Measurements from ENCODE around the gene SLC5A3.
A peak's percentile ranks its signal among the peaks of the same experiment; 100 is the strongest.

SLC5A3 gene

DNA sequence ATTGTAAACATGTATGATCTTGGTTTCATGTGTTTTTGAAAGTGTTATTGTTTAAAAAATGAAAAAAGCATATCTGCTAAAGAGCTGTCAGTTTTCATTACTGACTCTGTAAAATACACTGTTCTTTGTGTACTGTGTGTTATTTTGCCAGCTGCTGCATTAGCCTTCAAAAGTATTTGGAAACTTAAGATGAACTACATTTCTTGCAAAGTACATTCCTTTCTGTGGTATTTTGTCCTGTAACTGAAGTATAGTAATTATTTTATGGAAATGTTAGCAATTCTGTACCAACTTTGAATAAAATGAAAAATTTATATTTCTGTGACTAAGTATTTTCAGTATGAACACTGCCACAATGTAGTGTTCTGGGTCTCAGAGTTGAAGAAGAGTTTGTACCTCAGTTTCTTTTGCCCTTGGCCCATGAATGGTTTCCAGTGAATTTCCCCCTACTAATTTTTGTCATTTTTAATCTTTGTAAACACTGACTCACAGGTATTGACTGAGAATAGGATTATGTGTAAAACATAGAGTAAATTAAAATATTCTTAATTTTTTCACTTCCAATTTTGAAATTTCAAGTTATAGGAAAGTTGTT lies 32.7 kb downstream of the SLC5A3 start:
- no peak for DNase-seq (ENCODE audit: low read depth)
- no peak overlapping the region for H3K4me3 ChIP-seq (ENCODE audit: low read depth, low read length)
- TF ChIP-seq MYC (IDR thresholded peaks at IDR 0.05; ENCODE audit: low read depth, low read length), result no peak
- TF ChIP-seq POLR2A (IDR thresholded peaks at IDR 0.05; ENCODE audit: extremely low read depth, insufficient read length), result no peak
- TF ChIP-seq, protein P1, sequence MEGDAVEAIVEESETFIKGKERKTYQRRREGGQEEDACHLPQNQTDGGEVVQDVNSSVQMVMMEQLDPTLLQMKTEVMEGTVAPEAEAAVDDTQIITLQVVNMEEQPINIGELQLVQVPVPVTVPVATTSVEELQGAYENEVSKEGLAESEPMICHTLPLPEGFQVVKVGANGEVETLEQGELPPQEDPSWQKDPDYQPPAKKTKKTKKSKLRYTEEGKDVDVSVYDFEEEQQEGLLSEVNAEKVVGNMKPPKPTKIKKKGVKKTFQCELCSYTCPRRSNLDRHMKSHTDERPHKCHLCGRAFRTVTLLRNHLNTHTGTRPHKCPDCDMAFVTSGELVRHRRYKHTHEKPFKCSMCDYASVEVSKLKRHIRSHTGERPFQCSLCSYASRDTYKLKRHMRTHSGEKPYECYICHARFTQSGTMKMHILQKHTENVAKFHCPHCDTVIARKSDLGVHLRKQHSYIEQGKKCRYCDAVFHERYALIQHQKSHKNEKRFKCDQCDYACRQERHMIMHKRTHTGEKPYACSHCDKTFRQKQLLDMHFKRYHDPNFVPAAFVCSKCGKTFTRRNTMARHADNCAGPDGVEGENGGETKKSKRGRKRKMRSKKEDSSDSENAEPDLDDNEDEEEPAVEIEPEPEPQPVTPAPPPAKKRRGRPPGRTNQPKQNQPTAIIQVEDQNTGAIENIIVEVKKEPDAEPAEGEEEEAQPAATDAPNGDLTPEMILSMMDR (IDR thresholded peaks at IDR 0.05; ENCODE audit: low read depth, low read length), result no peak
- no peak for TF ChIP-seq MAX (IDR thresholded peaks at IDR 0.05; ENCODE audit: low read depth, low read length)

DNA sequence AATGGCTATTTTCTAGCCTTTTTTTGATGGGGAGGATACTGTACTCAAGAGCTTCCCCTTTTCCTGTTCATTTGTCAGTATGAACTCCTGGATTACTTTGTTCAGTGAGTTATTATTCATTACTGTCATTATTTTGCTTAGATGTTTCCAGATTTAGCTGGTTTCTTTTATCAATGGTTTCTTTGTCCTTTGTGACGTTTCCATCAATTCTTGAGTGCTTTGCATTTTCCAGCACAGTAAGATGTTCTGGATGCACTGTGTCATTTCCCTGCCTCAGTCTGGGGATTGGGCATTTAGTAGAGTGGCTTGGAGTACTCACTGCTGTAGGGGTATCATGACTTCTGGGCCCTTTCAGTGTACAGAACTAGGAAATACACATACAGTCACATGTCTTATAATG lies 34.2 kb downstream of the SLC5A3 start:
- H3K4me3 ChIP-seq (ENCODE audit: low read depth, low read length), result no peak overlapping the region
- TF ChIP-seq MYC (IDR thresholded peaks at IDR 0.05; ENCODE audit: low read depth, low read length) (no peak), MAX (IDR thresholded peaks at IDR 0.05; ENCODE audit: low read depth, low read length) (no peak), POLR2A (IDR thresholded peaks at IDR 0.05; ENCODE audit: extremely low read depth, insufficient read length) (no peak)
- TF ChIP-seq, protein P1 (IDR thresholded peaks at IDR 0.05; ENCODE audit: low read depth, low read length), result no peak
- DNase-seq (ENCODE audit: low read depth), result no peak

DNA sequence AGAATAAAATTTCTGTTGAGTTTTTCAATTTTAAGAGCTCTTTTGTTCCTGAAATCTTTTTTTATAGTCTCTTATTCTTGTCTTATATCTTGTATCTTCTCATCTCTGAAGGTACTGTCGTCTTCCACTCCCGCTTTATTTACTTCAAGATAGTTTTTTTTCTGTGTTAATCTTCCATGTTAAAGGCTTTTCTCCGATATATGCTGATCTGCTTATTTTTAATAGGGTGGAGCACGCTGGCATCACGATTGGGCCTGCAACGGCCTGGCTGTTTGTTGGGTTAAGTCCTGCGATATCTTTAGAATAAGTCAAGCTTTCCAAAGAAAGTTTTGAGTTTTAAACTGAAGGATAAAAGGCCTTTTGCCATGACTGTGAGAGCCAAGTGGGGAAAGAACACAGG lies 35.7 kb downstream of the SLC5A3 start:
- no peak overlapping the region for H3K4me3 ChIP-seq (ENCODE audit: low read depth, low read length)
- TF ChIP-seq MAX (IDR thresholded peaks at IDR 0.05; ENCODE audit: low read depth, low read length) (no peak), MYC (IDR thresholded peaks at IDR 0.05; ENCODE audit: low read depth, low read length) (no peak), POLR2A (IDR thresholded peaks at IDR 0.05; ENCODE audit: extremely low read depth, insufficient read length) (no peak)
- TF ChIP-seq, protein P1 (IDR thresholded peaks at IDR 0.05; ENCODE audit: low read depth, low read length), result no peak
- DNase-seq (ENCODE audit: low read depth), result no peak

DNA sequence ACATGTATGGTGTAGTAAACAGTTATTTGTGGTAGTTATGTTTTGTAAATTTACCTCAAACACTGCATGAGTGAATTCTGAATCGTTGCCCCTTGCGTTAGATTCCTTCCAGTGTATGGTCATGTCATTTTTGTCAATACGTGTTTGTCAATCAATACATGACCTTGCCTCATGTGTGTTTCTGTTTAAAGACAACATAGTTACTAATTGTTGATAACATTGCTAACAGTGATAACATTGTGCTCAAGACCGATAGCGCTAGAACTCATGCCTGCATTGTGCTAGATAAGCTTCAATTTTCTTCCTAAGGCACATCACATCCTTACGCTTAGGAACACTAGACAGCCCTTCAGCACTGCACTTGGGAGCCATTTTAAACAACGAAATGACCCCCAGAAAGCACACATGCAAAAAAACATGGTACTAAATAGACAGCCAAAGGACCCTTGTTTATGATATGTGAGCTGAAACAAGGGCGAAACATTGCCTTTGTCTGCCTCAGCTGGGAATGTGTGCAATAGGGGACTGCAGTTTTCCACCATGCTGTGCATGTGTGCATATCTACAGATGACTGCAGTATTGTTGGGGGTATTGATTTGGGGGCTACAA lies 37.3 kb downstream of the SLC5A3 start:
- H3K4me3 ChIP-seq (ENCODE audit: low read depth, low read length), result no peak overlapping the region
- no peak for DNase-seq (ENCODE audit: low read depth)
- TF ChIP-seq, protein P1 (IDR thresholded peaks at IDR 0.05; ENCODE audit: low read depth, low read length), result no peak
- TF ChIP-seq POLR2A (IDR thresholded peaks at IDR 0.05; ENCODE audit: extremely low read depth, insufficient read length) (no peak), MYC (IDR thresholded peaks at IDR 0.05; ENCODE audit: low read depth, low read length) (no peak)

GRCh38 chr21:34112316-34113033 lies 39.1 kb downstream of the SLC5A3 start:
- DNase-seq (ENCODE audit: low read depth), result peak; percentile 22
- H3K4me3 ChIP-seq (ENCODE audit: low read depth, low read length), result no peak overlapping the region
- TF ChIP-seq MAX (IDR thresholded peaks at IDR 0.05; ENCODE audit: low read depth, low read length) (no peak), MYC (IDR thresholded peaks at IDR 0.05; ENCODE audit: low read depth, low read length) (no peak), POLR2A (IDR thresholded peaks at IDR 0.05; ENCODE audit: extremely low read depth, insufficient read length) (no peak)
- TF ChIP-seq, protein P1 (IDR thresholded peaks at IDR 0.05; ENCODE audit: low read depth, low read length), result no peak
